SW480 (cell line): ENCODE measurements around the gene PMP22.
"Not testable (repeated sequence)": the region's sequence is repeated elsewhere in the genome, so short reads cannot be mapped to it uniquely, and the experiment has no call there.

Experiments used
- DNase-seq: peaks from one replicate; pipeline ENCODE4 v3.0.0-alpha.2; 2016; ENCODE audit warnings: low spot score

The PMP22 gene

DNA sequence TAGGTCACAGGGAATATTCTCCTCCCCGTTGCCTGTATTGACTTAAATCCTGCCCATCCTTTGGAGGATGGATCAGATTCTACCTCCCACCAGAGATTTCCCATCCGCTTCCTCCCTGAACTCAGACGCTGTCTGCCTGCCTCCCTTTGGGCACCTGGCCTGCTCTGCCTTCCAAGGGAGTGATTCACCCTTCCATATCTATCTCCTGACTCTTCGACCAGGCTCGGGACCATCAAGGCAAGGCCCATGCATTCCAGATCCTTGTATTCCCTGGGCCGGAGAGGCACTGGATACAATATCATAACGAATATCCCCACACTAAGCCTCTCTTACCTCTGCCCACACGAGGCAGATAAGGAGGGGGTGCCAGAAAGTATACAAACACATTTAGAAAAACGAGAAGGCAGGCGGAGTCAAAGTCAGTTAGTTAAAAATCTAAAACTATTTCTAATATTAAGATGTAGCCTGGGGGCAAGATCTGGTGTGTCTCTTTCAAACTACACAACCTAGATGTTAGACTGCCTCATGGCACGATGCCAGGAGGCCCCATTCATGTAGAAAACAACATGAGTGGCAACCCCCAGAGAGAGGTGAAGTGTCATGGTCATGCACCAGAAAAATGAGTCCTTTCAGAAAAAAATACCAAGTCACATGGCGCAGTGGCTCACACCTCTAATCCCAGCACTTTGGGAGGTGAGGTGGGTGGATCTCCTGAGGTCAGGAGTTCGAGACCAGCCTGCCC, 9.2 kb downstream of the PMP22 start:
- no peak for DNase-seq

DNA sequence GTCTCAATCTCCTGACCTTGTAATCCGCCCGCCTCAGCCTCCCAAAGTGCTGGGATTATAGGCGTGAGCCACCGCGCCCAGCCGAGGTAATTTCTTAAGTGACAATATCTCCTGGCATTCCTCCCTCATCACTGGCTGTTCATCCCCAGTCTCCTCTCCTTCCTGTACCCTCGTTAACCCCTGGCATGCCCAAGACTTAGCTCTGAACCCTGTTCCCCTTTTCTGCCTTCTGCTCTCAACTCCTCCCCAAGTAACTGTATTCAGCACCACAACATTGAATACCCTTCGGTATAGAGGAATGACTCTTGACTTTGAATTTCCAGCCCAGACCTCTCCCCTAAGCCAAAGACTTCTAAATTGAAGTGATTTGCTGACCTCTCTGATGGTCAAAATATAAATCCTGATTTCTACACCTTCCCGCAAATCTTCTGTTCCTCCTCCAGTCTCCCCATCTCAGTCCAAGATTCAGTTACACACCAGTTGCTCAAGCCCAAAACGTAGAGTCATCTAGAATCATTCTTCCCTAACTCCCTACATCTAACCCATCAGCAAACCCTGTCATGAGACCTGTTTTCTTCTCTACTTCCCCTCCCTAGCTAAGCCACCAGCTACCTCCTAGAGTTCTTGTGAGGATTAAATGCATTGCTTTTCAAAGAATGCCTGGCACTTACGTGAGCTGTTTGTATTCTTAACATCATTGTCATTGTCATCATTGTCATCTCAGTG, 14.8 kb downstream of the PMP22 start:
- DNase-seq = no peak

DNA sequence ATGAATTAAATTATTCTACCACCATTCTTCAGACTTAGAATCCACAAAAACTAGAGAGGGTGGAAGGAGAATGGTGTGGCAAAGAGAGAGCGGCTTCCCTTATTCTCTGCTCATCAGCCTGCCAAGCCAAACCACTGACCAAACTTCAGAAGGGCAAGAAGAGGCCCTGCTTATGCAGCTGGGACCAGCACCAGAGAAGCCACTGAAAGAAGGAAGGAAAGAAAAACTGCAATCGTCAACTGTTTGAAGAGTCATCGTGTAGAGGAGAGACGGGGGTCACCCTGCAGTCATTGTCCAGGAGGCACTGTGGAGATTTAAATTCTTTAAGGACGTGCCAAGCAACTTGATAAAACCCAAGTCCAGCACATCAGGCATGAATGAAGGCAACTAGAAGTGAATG, 15.6 kb downstream of the PMP22 start:
- DNase-seq = no peak

DNA sequence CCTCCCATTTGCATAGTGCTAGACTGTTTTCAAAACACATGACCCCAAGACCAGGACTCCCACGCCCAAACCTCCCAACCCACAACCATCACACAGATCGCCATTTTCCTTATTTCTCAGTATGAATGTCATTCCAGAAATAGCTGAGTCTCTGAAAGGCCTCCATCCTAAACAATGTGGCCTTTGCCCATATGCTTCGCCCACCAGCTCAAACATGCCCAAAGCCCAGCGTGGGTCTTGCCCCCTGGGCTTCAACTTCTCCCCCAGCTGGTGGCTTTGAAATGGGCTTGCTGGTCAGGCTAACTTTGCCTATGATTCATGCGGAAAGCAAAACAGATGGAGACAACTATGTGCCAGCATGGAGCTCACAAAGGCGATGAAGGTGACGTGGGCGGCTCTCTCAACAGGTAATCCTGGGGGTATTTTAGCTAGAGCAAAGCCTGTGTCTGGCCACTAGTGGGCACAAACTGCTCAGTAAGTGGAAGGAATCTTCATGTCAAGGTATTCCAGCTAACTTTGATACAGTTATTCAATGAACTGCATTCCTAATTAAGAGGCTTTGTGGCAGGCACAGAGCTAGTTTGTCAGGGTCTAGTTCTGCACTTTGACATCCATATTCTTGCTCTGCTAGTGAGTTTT, 17.1 kb downstream of the PMP22 start:
- peak; percentile 33 for DNase-seq

DNA sequence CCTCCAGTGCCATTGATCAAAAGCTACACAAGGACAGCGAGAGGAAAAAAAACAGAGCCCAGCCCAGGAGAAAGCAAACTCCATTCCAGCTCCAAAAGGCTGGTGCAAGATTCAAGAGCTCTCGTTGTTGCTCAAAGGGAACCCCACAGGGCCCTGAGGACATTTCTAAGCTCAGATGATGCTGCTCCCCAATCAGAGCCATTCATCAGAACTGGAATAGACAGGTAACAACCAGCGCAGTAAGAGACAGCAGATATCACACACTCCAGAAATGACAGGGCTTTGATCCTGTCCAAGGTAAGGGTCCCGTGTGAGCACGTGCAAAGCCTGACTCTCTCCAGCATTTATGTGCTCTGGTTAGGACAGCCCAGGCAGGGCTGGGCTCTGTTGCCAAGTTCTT, 20.1 kb downstream of the PMP22 start:
- DNase-seq = no peak

DNA sequence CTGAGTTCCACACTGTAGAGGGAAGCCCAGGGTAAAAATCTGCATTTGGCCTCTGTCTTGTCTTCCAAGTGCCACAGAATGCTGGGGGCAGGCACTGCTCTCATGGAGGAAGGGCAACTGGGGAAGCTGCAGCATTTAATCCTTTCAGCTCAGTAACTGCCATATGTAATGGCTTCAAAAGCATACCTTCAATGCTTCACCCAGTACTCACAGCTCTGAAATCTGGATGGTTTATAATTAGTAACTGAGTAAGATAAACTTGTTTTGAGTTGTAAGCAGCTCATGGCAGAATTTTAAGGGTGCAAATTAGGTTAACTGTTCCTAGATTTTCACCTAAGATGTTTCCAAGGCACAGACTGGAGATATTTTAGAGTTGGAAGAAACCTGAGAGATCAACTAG, 24.5 kb downstream of the PMP22 start:
- DNase-seq = no peak

DNA sequence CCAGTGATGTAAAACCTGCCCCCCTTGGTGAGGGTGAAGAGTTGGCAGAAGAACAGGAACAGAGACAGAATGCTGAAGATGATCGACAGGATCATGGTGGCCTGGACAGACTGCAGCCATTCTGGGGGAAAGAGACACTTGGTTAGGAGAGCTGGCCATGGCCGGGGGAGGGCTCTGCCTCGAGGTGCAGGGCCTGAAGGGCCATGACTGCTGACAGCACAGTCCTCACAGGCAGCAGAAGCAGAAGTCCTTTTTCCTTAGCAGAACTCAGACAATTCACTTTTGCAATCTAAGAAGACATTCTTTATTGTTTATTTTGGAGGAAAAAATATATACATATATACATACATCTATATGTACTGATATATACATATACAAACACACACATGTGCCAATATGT, 25.6 kb downstream of the PMP22 start:
- no peak for DNase-seq

DNA sequence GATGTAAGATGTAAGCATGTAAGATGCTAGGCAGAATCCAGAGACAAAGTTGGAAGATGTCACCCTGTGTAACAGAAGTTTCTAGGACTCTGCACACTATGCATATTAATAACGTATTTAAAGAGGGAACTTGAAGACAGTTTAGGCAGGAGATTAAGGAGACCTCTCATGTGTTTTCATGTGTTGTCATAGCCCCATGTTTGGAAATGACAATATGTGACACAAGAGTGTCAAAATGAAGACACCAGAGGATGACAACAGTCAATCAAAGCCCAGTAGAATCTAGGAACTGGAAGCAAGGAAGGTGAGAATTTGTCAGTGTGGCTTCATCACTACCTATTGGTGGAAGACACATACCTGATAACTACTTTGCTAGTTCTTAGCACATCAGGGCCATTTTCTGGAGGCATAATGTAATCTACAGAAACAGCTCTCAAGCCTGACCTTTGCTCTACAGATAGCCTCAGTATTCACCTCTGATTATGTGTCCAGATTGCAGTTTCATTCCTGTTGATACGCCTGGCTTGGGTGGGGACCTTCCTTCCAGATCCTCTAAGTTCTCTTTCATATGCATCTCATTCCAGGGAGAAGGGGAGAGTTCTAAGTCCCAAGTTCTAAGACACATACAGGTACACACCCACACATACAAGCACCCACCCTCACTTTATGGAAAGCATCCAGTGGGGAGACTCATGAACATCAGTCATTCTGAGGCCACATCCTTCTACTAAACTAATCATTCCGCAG, 26.3 kb downstream of the PMP22 start:
- DNase-seq = no peak

DNA sequence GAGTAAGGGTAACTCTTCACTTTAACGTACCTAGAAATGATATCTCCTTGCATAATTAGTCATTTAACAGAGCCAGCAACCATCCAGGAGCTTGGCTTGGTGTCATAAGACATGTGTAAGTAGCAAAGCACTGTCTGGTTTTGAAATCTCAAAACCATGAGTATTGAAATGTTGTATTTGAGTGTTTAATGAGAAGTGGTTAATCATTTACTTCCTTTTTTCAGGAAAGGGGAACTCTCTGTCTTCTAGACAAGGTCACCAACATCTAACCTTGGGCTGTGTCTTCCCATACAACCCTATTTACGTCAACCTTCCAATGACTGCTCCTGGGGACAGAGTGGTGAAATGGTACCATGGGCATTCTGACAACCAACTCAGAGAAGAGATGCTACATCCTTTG, 27.1 kb downstream of the PMP22 start:
- no peak for DNase-seq

DNA sequence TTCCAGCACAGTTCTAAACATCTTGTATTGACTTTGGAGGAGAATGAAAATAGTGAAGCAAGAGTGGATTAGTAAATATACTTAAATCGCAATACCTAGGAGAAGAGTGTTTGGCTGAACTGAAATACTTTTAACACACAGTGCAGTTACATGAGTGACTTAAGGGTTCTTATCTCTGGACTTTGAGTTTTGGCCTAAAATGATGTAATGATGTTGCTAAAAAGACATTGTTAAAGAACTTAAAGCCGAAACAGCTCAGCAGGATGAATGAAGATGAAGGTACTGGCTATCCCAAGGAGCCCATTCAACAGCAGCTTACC, 28.1 kb downstream of the PMP22 start:
- DNase-seq = no peak

DNA sequence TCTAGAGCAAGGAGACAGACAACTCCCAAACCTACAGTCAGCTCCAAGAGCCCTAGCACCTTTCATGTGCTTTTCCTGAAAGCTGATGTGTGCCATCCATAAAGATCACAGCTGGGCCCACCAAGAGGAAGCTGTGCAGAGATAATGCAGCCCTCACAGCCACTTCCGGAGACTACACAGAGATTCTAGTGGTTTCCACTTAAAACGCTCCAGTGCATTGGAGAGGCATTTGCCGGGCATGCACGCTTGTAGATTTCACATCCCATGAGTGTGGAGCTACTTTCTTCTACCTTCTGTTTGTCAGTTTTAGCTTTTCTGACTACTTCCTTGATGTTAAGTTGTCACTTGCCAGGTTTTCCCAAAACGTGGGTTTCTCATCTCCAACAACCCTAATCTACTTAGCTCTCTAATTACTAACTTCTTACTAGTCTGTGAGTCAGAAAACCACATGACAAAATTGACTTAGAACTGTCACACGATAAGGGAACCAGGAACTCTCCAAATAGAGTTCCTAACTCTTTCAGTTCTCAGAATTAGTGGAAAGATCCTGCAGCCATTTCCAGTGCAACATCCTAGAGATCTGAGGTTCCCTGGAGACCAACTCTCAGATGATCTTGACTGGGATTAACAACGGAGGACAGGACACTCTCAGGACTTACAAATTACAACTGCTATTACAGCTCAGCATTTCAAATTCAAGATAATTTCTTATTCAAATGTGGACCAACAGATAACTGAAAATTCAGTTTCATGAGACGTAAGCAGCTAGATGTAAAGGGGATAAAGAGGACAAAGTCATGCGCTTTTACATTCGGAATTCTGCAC, 28.6 kb downstream of the PMP22 start:
- no peak for DNase-seq

DNA sequence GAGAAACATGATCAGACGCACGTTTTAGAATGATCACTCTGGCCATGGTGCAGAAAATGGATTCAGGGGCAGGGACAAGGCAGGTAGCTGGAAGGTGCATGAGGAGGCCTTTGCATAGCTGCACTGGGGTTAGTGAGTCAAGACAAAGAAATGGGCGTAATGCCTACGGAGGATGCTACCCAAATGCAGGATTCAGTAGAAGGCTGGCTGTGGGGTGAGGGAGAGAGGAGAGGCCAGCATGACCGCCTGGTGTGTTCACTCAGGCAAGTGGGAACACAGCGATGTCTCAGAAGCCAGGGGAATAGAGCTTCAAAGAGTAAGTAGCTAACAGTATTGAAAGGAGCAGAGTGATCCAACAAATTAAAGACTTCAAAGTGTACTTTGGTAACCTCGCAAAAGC, 31.2 kb downstream of the PMP22 start:
- DNase-seq = no peak

DNA sequence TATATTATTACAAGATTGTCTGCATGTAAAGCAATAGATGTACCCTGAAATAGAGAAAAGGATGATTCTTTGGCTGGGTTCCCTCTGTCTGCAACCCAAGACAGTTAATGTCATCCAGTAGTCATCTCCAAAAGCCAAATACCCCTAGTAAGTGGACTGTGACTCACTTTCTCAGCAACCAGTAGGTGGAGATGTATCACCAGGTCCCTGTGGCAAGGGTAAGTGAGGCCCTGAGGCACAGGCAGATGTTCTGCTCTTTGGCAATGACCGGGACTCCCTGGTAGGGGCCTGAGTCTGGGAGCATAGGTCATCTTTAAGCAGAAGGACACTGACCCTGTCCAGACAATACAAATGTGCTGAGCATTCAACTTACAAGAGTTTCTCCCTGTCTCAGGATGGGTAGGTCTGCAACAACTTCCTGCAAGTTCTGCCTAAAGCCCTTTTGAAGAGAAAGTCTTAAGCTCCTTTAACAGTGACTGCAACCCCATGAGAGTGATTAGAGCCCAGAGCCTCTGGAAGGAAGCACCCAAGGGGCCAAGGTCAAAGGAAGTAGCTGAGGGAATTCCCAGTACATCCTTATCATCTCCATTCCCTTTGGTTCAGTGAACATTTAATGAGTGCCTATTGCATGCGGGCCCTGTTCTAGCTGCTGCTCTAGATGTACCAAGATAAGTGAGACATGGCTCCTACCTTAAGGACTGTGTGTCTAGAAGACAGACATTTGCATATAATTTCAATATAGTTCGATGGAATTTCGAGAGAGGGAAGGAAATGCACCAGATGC, 31.9 kb downstream of the PMP22 start:
- DNase-seq = peak; percentile 18

DNA sequence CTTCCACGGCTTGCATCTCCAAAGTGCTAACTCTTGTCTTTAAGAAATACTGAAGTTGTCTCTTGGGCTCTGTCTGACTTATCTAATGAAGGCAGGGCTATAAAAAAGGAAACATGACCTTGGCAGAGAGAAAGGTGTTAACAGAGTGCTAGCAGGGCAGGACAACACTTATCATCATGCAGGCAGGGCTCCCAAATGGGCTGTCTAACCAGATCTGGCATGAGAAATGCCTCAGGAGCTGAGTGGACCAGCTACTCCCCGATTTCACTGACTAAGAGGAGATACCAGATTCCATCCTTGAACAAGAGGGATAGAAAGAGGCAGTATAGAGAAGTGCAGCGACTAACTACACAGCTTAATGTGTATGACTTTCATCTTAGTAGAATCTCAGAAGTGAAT, 32.6 kb downstream of the PMP22 start:
- no peak for DNase-seq

DNA sequence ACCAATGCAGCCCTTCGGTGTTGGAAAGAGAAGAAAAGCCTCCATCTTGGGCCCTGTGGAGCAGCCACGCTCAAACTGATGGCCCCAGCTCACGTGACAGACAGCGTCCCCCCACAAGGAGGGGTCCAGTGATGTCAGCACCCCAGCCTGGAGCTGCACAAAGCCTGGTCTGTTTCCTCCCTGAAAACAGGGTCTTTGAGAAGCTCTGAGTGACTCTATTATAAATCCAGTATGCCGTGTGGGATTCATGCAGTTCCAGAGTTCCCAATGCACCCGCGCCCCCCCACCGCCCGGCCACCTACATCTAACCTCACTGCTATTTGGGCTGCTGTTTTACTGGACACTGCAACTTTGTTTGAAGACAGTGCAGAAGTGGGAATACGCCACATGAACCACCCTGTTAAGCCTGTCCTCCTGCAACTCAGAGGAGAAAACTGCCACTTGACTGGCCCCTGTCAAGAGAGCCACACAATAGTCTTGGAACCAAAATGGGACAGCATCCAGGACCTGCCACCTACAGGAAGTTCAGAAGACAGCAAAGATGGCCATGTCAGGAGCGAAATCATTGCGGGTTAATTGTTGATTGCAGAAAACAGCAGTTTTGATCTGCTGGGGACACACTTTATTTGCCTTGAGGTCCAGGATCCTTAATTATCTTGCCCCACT, 33.1 kb downstream of the PMP22 start:
- DNase-seq = no peak

DNA sequence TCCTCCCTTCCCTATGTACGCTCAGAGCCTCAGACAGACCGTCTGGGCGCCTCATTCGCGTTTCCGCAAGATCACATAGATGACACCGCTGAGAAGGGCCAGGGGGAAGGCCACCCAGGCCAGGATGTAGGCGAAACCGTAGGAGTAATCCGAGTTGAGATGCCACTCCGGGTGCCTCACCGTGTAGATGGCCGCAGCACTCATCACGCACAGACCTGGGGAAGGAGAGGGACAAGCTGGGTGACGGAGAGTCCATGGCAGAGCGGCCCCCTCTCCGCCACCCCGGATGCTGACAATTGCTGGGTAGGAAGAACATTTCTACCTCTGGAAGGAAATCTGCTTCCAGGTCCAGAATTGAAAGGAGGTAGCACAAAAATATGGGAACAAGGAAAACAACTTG, 34.3 kb downstream of the PMP22 start:
- DNase-seq = no peak

DNA sequence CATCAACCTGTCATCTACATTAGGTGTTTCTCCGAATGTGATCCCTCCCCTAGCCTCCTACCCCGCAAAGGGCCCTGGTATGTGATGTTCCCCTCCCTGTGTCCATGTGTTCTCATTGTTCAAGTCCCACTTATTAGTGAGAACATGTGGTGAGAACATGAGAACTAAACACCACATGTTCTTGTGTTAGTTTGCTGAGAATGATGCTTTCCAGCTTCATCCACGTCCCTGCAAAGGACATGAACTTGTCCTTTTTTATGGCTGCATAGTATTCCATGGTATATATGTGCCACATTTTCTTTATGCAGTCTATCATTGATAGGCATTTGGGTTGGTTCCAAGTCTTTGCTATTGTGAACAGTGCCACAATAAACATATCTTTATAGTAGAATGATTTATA, 43.3 kb downstream of the PMP22 start:
- not testable (repeated sequence) for DNase-seq

DNA sequence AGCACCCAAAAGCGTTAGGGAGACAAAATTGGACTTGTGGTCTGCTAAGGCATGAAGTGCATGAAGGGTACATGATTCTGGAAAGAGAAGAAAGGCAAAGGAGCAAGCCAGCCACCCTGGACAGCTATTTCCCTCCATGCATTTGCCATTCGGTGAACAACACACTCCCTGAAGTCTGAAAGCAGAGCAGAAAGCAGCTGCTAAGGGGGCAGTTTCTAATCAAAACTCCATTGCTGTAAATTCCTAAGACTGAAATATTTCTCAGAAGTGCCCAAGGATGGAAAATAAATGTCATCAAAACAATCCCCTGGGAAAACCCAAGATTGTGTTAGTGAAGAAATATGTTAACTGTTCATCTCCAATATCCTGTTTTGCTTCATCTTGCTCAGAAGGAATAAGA, 44.3 kb downstream of the PMP22 start:
- DNase-seq = no peak

DNA sequence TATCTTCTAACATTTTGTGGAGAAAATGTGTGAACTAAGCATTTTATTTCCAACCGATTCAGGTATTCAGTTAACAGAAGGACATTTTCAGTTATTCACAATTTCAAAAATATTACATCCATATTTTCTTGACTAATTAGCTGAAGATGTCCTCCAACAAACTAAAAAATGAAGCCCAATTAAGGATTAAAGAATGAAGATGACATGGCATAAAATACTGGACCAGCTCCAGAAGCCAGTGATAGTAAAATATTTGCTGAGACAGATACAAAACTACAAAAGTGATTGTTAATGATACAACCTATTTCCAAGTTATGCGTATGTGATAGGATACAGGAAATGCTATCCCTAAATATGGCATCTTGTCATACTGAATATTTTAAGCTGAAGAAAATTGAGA, 48.6 kb downstream of the PMP22 start:
- DNase-seq = no peak

DNA sequence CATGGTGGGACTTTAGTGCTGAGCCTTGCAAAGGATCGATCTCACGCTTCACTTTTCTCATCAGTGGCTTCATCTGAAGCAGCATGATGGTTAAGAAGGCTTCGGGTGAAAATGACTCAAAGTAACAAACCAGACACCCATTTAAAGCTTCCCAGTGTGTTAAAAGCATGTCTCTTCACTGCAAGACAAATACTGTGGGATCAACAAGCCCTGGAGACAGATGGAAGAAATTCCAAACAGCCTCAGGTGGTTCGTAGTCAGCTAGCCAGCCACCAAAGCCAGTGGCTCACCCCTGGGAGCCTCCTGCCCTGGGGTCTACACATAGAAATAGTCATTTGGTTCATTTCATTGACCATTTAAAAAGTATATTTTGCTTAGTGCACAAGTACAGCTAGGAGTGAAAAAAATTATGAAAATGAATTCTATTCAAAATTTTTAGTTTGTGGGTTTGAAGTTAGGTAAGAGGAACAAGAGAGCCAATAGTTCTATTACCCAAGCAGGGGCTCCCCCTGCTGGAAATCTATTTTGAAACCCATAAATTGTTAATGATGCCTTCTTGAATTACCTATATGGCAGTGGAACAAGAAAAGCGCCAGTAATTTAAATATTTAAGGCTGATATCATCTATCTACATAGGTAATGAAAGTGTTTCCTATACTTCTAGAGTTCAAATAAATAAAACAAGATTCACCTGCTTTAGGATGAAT, 51.6 kb downstream of the PMP22 start:
- no peak for DNase-seq
